Measurements from ENCODE around the gene NUPR1.

GRCh38 chr16:28501258-28502232 lies 37.2 kb downstream of the NUPR1 start:
- TF ChIP-seq CTCF (IDR thresholded peaks at IDR 0.05) (no peak), POLR2A (IDR thresholded peaks at IDR 0.05) (no peak)
